Hippocampal formation (tissue), 2 donors: Measurements from ENCODE around the gene ABLIM1.

Experiments
- DNase-seq, 2 donors: peaks; one replicate each; lab custom pipeline; 2025; lab: John Stamatoyannopoulos, UW

Gene ABLIM1

DNA sequence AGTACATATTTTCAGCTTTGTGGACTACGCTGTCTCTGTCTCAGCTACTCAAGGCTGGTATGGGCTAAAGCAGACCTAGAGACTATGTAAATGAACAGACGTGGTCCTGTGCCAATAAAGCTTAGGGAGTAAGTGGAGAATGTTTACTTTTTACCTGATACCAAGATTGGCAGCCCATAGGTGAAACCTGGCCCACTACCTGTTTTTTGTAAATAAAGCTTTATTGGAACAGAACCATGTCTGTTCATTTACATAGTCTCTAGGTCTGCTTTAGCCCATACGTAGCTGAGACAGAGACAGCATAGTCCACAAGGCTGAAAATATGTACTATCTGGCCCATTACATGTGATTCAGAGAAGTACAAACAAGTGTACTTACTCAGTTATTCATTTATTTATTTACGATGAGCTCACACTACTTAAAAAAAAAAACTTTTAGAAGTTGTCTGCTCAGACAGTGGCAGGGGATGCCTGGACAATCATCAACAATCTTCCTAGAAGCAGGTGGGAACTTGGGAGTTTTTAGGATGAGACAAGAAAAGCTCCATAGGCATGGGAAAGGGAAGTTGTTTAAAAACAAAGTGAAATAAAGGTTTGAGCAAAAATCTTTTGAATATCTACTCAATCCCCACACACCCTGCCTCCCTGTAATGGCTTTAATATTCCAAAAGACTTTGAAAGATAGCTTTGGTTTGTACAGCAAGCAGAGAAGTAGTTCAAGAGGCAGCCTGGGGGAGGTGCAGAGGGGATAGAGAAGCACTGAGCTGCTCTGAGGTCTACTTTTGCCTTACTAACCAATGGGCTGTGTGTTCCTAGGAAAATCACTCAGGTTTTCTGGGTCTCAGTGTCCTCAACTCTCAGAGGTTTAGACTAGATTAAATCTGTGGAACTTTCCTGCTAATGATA is 139.4 kb downstream of the ABLIM1 start:
- no peak for DNase-seq

DNA sequence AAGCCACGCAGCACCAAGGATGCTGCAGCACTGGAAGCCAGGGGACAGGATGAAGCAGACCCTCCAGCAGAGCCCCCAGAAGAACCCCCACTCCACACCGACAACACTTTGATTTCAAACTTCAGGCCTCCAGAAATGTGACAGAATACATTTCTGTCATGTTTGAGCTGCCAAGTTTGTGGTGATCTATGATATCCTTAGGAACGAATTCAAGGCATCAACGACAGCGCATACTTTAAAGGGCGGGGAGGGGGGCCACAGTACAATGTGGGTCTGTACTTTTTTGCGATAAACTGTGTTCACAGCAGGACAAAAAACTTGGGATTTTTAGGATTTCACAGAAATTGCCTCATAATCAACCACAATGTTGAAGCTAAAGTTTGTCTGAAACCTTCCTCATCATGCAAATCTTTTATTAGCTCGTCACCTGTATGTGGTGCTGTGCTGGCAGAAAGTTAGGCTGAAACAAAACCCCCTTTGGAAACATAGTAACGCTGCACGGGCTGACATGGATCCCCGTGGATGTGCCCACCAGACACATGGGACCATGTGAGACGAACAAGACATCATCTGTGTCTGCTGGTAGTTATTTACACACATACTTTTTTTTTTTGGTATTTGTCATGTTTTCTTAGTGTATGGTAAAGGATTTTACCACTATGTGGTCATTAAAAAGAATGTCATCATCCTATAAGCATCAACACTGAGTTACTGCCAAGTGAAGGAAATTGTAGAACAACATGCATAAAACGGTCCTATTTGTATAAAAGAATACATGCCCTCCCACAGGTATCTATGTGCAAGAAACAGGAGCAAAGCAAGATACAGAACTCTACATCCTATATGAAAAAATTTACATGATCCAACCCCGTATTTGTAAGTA is 140.5 kb downstream of the ABLIM1 start:
- no peak for DNase-seq

DNA sequence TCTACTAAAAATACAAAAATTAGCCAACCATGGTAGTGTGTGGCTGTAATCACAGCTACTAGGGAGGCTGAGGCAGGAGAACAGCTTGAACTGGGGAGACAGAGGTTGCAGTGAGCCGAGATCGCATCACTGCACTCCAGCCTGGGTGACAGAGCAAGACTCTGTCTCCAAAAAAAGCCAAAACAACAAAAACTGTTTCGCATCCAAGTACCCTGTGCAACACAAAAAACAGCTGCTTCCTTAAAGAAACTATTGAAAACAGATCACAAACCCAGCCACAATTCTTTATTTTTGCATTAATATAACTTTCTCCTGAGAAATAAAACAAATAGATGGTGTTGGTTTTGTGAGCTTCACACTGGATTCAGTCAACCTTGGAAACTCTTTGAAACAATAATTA is 141.7 kb downstream of the ABLIM1 start:
- DNase-seq, result no peak

DNA sequence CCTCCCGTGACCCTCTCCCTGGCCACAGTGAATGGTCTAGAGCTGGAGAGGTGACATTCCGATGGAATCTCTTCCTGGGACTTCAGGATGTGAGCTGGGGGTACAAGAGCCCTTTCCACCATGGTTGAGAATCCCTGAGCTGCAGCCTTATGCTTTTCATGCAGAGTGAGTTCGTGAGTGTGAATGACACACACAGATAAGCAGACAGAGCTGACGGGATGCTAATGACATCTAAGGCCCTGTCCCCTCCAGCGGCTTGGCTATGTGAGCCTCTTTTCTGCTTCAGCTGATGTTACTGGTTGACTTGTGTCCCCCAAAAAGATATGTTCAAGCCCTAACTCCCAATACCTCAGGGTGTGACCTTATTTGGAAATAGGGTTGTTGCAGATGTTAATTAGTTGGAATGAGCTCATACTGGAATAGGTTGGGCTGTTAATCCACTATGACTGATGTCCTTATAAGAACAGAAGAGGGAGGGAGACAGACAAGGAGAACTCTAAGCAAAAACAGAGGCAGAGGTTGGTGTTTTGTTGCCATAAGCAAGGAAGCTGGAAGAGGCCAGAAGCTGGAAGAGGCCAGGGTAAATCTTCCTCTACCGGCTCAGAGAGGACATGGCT is 142.7 kb downstream of the ABLIM1 start:
- DNase-seq, result no peak

DNA sequence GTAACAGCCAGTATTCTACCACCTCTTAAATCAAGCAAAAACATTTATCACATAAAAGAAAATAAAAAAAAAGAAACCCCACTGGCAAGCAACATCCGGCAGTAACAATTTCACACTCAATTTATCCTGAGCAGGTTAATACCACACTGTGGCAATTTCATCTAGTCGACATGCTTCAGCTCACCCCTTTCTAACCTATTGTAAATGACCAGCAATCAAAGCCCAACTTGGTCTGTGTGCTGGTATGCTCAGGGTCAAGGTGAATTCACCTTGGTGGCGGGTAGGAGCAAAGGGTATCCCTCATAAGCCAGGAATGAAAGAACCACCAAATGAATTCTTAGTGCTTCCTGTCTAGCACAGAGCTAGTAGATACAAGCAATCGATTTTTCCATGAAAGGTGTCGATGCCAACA is 144.7 kb downstream of the ABLIM1 start:
- DNase-seq, result no peak

DNA sequence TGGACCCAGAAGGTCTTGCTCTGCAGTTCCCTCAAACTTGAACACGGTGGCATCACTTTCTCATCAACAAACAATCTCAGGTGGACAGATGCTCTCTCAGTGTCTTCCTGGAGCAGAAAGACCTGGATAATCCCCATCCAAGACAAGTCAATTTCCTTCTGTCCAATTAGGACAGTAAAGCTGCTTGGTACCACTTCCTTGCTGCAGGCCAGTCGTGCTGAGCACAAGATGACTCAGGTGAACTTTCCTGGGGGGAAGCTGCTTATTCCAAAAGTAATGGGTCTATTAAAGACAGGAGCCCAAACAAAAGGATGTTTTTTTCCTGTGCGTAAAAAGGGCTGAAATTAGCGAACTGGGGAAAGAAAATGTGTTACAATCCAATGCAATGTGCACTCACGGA is 146.2 kb downstream of the ABLIM1 start:
- no peak for DNase-seq

DNA sequence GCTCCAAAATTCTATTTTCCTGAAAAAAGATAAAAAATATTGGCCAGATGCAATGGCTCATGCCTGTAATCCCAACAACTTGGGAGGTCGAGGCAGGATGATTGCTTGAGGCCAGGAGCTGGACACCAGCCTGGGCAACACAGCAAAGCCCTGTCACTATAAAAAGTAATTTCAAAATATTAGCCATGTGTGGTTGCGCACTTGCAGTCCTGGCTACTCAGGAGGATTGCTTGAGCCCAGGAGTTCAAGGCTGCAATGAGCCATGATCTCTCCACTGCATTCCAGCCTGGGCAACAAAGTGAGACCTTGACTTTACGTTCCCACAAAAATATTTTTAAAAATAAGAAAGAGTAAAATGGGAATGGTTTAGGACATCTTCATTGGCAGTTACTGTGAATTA is 149.7 kb downstream of the ABLIM1 start:
- no peak for DNase-seq

DNA sequence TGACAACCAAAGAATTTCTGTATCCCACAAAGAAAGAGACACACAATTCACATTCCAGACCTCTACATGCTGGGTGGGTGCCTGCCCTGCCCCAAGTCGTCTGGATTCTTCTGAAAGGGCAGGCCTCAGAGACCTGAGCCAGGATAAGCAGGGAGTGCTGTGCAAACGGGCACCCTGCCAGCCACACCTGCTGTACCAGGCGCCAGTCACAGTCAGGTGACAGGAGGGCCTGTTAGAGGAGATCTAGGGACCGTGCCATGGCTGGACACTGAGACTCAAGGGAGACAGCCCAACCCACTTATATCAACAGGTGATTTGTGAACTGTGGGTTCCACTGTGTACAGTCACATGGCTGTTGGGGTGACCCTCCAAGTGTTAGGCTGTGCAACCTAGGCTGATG is 150.6 kb downstream of the ABLIM1 start:
- DNase-seq, result no peak

DNA sequence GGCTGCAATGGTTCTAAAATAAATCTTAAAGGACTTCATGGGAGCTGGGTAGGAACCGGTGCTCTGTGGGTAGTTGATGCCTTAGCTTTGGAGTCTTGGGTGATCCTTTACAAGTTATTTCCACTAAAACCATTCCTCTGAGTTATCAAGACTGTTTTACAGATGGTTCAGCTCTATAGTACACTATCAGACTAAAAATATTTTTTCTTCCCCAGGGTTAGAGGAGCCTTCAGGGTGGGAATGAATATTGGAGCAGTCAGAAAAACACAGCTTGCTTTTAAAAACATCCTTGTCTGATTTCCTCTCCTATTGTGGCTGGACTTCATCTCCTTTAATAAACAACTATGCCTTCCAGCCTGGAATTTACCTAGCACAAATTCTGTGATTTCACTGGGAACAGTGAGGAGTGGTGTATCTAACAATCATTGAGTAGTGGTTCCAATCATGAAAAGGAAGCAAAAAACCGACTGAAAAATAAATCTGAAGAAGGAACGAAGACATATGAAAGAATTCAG is 151.1 kb downstream of the ABLIM1 start:
- no peak for DNase-seq

DNA sequence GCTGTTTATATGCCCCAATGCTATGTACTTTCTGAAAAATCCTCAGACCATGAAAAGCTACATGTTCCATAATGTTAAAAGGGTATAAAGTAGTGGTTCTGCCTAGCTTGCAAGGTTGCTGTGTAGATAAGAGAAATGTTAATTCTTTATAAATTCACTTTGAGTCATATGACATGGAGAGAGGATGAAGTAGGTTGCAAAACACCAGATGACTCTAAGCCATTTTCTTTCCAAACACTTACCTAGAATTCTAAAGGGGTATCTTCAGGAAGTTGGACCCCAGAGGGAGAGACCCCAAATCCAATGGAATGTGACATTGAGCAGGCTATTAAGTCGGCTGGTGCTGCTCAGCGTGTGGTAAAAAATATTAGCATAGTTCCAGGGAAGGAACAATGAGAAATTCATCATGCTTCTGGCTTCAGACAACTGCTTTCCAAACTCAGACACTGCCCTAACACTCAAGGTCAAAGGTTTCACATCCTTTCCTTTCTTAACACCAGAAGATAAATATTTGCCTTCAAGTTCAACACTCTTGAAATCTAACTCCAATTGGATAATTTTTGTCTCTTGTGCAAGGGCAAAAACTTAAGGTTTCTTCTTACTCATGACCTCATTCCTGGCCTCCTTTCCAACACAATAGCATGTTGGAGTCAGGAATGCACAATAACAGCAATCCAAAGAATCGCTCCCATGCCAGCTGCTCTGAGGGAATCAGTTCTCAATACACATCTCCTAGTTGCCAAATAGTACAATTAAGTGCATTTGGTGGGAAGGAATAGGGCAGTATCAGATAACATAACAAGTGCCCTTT is 153.1 kb downstream of the ABLIM1 start:
- no peak for DNase-seq

DNA sequence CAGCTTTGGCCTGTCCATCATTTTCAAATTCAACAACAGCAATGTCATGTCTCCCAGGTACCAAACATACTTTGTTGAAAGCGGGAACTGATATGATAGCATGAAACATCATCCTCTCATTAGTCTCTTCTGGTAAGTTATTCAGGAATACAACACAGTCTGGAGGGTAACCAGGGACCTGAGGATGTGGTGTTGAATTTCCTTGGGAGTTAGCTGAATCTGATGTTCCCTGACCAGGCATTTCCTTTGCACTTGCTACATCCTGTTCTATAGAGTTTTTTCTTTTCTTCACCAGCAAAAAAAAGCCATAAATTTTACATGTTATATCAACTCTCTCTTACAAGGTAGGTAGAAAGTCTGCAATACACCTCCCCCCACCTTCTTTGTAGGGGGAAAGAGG is 156.0 kb downstream of the ABLIM1 start:
- DNase-seq, result no peak

DNA sequence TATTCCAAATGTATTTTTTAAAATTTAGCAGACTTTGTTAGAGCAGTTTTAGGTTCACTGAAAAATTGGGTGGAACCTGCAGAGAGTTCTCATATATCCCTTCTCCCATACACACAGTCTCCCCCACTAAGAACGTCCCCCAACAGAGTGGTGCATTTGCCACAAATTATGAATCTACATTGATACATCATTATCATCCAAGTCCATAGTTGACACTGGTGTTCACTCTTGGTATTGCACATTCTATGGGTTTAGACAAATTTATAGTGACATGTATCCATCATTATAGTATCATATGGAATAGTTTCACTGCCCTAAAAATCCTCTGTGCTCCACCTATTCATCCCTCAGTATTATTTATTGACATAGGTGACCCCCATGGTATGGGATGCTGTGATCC is 156.4 kb downstream of the ABLIM1 start:
- no peak for DNase-seq

DNA sequence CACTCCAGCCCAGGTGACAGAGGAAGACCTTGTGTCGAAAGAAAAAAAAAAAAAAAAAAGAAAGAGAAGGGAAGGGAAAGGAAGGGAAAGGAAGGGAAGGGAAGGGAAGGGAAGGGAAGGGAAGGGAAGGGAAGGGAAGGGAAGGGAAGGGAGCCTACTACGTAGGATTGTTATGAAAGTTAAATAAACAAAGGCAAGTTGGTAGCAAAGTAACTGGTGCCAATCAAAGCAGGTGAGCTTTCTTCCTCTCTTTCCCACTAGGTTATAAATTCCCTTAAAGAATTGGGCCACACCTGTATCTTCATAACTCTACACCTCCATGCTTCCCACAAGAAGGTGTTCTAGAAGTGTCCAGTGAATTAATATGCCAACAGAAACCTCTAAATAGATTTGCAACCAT is 157.4 kb downstream of the ABLIM1 start:
- no peak for DNase-seq

DNA sequence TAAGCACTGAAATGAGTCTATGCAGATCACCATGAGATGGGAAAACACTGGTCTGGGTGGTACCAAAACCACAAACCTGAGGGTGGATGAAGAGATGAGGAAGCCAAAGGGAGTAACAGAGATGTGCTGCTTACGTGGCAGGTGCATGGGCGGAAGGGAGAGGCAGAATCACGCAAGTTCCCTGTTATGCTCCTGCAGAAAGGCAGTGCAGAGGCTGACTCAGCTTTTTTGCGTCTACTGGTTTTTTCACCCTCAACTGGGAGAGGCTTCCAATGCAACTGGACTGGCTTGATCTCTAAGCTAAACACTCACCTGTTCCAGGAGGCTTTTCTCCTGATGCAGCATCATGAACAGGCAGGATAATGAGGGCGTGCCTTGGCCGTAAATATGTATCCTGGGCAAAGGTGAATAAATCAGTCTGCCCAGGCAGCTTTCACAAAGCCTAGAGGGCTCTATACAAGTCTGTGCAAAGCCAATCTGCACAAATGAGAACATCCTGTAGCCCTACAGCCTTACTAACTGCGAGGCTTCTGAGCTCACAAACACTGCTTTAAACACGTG is 158.4 kb downstream of the ABLIM1 start:
- no peak for DNase-seq

DNA sequence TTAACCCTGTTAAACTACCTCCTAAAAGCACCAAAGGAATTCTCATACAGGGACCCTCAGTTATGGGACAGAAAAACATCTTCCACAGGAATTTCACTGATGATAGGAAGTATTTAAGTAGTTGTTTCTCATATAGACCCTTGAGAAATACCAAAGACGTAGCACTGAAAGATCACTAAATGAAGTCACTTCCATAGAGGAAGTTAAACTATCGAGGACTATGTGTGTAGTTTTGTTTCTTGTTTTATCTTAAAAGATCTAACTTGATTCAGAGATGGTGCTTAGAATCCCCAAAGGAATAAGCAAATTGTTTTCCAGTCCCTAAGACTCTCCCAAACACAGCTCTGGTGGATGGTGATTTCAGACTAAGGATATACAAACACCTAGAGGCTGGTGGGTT is 159.0 kb downstream of the ABLIM1 start:
- DNase-seq, result no peak

DNA sequence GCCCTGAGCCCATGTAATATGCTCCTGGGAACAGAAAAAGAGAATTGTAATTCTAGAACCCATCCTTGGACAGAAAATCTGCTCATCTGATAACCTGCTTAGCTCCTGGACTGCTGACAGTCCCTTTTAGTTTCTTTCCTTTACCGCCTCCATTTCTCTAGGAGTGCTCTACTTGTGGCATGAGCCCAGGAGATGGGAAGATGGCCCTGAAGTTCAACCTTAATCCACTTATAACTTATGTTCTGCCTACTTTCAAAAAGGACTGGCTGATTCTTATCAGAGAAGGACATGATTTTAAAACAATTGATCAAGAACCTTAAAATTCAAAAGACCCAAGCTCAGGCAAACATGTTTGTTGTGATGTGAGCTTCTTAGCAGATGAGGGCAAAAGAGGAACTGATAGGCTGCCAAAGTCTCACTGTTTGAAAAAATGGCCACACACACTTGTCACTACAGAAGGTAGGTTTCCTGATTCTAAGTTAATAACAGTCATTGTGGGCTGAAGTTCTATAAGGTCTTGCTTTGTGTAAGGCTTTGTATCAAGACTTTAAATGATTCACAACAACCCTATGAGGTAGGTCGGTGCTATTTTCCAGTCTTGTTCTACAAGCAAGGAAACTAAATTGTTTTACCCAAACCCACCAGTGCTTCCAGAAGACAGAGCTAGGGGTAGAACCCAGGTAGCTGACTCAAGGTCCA is 159.5 kb downstream of the ABLIM1 start:
- DNase-seq, result no peak

DNA sequence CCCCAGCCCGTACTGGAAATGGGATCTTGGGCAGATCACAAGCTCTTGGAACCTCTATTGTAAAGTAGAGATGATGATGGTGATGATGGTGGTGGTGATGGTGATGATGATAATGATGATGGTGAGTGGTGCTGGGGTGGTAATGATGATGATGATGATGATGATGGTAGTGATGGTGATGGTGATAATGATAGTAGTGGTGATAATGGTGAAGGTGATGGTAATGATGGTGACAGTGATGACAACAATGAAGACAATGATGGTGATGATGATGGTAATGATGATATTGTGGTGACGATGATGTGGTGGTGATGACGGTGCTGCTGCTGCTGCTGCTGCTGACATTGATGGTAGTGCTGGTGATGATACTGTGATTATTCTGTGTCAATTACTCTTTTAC is 162.8 kb downstream of the ABLIM1 start:
- no peak for DNase-seq

DNA sequence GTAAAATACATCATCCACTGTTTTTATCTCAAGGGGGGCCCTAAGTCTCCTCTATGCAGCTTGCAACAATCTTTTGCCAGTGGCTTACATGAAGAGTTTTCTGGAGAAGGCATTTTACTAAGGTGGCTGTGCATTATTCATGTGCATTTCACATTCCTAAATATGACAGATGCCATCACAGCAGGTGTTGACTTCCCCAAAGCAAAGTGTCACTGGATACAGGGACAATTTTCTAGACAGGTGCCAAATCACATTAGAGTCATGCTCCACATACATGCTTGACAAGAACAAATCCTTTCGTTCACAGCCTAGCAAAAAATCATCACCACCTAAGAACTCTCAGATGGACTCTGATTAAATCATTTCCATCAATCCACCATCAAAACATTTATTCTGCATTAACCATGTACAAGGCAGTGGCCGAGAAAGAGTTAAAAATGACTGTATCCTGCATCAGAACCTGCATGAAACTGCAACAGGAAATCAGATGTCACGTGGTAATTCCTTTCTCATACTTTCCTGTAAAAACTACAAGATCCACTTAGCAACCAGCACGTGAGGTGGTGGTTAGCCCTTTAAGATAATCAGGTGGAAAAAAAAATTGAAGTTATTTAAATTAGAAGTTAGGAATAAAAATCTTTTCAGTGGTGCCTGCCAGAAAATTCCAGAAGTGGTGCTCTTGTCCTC is 165.6 kb downstream of the ABLIM1 start:
- DNase-seq, result no peak

DNA sequence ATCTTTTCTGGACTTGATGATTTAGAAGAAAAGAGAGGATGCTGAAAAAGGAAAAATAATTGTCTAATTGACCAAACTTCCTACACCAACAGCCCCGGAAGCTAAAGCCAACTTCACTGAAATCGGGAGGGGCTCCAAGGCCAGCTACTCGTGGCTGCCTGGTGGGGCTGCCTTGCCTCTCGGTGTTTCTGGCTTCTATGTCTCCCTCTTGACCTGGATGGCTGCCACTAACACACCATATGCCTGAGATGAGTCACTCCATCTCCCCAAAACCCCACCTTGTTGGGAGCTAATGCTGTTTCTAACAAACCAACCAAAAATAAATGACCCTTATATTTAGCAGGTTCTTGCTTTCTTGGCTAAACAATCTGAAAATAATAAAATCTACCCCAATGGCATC is 166.1 kb downstream of the ABLIM1 start:
- no peak for DNase-seq

DNA sequence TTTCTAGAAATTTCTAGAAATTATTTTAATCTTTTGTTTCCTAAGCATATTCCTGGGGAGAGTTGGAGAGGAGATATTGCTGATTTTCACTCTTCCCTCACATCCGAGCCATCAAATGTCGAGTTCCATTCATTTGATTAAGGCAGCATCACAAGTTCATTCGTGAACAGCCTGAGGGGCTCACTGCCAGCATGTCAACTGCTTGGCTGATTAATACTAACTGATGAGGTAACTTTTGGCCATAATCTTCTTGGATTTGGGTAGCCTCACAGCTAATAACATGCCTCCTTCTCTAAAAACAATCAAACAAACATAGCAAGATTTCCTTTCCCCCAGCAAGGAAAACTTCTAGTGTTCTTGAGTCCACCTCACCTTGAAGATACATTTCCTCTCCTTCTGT is 166.7 kb downstream of the ABLIM1 start:
- DNase-seq, result no peak
